MM.1S (cell line): ENCODE results near the gene CREBL2.

ENCODE experiments used
- DNase-seq: peaks from one replicate; pipeline ENCODE4 v3.0.0-alpha.2; 2015
- H2AFZ ChIP-seq: fragments of 300-600 bp; sonication (generic); 2 replicates; pipeline ENCODE4 v1.6.0; 2016; ENCODE audit warnings: antibody characterized with exemption, low read length
- H3F3A ChIP-seq: fragments of 300-600 bp; sonication (generic); 2 replicates; pipeline ENCODE4 v1.6.1; 2016; ENCODE audit warnings: mild to moderate bottlenecking, antibody characterized with exemption, low read length, moderate library complexity, mixed read lengths; ENCODE audit not compliant: insufficient read depth
- H3K27ac ChIP-seq: fragments of 300-600 bp; sonication (generic); 2 replicates; pipeline ENCODE4 v1.5.1; 2016; ENCODE audit warnings: mild to moderate bottlenecking, low read length
- H3K27me3 ChIP-seq: fragments of 300-600 bp; sonication (generic); replicated peaks from 2 replicates; pipeline ENCODE4 v1.6.0; 2016; ENCODE audit warnings: low read length; ENCODE audit not compliant: insufficient read depth
- H3K36me3 ChIP-seq: fragments of 300-600 bp; sonication (generic); replicated peaks from 2 replicates; pipeline ENCODE4 v1.6.1; 2016; ENCODE audit warnings: mild to moderate bottlenecking, low read length, mixed read lengths; ENCODE audit not compliant: insufficient read depth
- H3K4me1 ChIP-seq: fragments of 300-600 bp; sonication (generic); 2 replicates; pipeline ENCODE4 v1.6.1; 2016; ENCODE audit warnings: low read length, mixed read lengths
- H3K4me2 ChIP-seq: fragments of 300-600 bp; sonication (generic); 2 replicates; pipeline ENCODE4 v1.6.0; 2016; ENCODE audit warnings: low read depth, low read length
- H3K4me3 ChIP-seq: fragments of 300-600 bp; sonication (generic); 2 replicates; pipeline ENCODE4 v1.5.1; 2016; ENCODE audit warnings: low read length, mixed read lengths
- H3K79me2 ChIP-seq: fragments of 300-600 bp; sonication (generic); 2 replicates; pipeline ENCODE4 v1.6.1; 2016; ENCODE audit warnings: mixed run types, low read length, mixed read lengths
- H3K9ac ChIP-seq: fragments of 300-600 bp; sonication (generic); 2 replicates; pipeline ENCODE4 v1.6.1; 2016; ENCODE audit warnings: low read length, mixed read lengths
- H3K9me2 ChIP-seq: fragments of 300-600 bp; sonication (generic); replicated peaks from 2 replicates; pipeline ENCODE4 v1.6.1; 2016; ENCODE audit warnings: mild to moderate bottlenecking, low read length, mixed read lengths; ENCODE audit not compliant: insufficient read depth
- H3K9me3 ChIP-seq: fragments of 300-600 bp; sonication (generic); replicated peaks from 2 replicates; pipeline ENCODE4 v1.6.1; 2016; ENCODE audit warnings: mild to moderate bottlenecking, low read length, mixed read lengths; ENCODE audit not compliant: insufficient read depth
- H4K20me1 ChIP-seq: fragments of 300-600 bp; sonication (generic); 2 replicates; pipeline ENCODE4 v1.6.1; 2016; ENCODE audit warnings: mild to moderate bottlenecking, low read length, moderate library complexity, mixed read lengths; ENCODE audit not compliant: insufficient read depth
- EZH2 ChIP-seq: fragments of 300-600 bp; sonication (generic); optimal IDR thresholded peaks from 2 replicates; pipeline ENCODE3; 2017; ENCODE audit warnings: low read depth, mild to moderate bottlenecking, antibody characterized with exemption, low read length, mixed read lengths
- EZH2phosphoT487 ChIP-seq: fragments of 300-600 bp; sonication (generic); IDR thresholded peaks from 2 replicates; pipeline ENCODE4 v1.6.1; 2018; ENCODE audit warnings: antibody characterized with exemption, low read length
- TF ChIP-seq, protein P1 (sequence below): fragments of 300-600 bp; sonication (generic); IDR thresholded peaks from 2 replicates; pipeline ENCODE4 v1.5.1; 2016; ENCODE audit warnings: antibody characterized with exemption, low read length, mixed read lengths

Gene CREBL2, protein sequence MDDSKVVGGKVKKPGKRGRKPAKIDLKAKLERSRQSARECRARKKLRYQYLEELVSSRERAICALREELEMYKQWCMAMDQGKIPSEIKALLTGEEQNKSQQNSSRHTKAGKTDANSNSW

DNA sequence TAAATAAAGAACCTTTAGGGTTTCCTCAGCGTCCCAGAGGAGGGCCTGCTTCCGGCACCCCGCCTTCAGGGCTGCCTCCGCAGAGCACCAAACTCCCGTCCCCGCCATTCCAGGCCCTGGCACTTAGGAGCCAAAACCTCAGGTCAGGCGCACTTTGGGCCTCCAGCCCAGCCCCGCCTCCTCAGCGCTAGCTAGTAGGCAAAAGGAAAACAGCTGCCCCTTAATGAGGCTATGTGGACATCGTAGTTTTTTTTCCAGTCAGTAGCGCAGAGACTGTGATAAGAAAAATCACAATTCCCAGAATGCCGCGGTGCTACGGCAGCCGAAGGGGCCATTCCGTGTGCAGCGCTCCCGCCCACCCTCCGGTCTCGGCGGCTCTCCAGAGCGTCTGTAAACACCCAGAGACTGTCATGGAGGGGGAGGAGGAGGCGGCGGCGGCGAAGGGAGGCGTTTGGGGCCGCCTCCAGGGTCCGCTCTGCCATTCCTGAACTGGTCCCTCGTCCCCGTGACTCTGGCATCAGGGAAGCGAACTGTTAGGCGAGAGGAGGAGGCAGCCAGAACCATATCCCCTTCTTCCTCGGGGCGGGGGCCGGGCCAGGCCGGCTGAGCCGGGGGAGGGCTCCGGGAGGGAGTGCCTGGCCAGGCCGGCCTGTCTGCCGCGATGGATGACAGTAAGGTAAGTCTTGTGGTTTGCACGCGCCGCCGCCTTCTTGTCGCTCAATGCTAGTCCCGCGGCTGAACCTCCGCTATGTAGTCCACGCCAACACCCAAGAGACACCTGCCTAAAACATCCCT is at the start of gene CREBL2:
Gene CREBL2, plus strand, starts transcription at position 365 of the 795 bp plus-strand sequence. Its CDS starts 297 bp downstream, at position 662.
- H3F3A ChIP-seq = peaks cover 13% of the 10 kb centered on the region
- TF ChIP-seq EZH2 = no peak
- TF ChIP-seq, protein P1, sequence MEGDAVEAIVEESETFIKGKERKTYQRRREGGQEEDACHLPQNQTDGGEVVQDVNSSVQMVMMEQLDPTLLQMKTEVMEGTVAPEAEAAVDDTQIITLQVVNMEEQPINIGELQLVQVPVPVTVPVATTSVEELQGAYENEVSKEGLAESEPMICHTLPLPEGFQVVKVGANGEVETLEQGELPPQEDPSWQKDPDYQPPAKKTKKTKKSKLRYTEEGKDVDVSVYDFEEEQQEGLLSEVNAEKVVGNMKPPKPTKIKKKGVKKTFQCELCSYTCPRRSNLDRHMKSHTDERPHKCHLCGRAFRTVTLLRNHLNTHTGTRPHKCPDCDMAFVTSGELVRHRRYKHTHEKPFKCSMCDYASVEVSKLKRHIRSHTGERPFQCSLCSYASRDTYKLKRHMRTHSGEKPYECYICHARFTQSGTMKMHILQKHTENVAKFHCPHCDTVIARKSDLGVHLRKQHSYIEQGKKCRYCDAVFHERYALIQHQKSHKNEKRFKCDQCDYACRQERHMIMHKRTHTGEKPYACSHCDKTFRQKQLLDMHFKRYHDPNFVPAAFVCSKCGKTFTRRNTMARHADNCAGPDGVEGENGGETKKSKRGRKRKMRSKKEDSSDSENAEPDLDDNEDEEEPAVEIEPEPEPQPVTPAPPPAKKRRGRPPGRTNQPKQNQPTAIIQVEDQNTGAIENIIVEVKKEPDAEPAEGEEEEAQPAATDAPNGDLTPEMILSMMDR = no peak
- no peak for TF ChIP-seq EZH2phosphoT487
- no peaks in the 10 kb centered on the region for H3K9me2 ChIP-seq
- no peaks in the 10 kb centered on the region for H4K20me1 ChIP-seq
- no peaks in the 10 kb centered on the region for H3K27me3 ChIP-seq
- peak within 1 kb of the TSS; percentile 90 for H3K27ac ChIP-seq
- H2AFZ ChIP-seq = peak within 1 kb of the TSS; percentile 84
- H3K79me2 ChIP-seq = peaks cover 26% of the 10 kb centered on the region
- H3K4me1 ChIP-seq = 0 out of 2 replicates have a peak, but pooled peaks cover 7% of the 10 kb centered on the region
- peak; percentile 92 for DNase-seq
- no peaks in the 10 kb centered on the region for H3K9me3 ChIP-seq
- H3K9ac ChIP-seq = peak within 1 kb of the TSS; percentile 88
- H3K4me3 ChIP-seq = peak within 1 kb of the TSS; percentile 89
- peak within 1 kb of the TSS; percentile 98 for H3K4me2 ChIP-seq
- no peaks in the 10 kb centered on the region for H3K36me3 ChIP-seq

DNA sequence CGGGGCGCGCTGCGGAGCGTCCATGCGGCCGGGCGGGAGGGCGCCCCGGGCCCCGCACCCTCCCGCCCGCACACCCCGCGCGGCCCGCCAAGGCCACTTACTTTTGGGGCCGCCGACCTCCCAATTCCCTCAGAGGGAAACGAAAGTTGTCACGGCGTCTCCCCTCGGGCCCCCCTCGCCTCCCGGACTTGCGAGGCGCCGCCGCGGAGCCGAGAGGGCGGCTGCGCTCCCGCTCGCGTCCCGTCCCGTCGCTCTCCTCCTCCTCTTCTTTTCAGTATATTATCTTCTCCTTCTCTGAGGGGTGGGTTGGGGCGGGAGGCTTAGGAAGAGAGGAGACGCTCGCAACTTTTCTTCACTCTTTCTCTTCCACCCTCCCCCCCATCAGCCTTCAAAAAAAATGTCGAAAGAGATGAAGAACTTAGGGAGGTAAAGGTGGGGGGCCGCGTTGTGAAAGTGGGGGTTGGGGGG is 49.6 kb upstream of the CREBL2 start:
- peak; percentile 30 for DNase-seq
- H2AFZ ChIP-seq = no peak overlapping the region

DNA sequence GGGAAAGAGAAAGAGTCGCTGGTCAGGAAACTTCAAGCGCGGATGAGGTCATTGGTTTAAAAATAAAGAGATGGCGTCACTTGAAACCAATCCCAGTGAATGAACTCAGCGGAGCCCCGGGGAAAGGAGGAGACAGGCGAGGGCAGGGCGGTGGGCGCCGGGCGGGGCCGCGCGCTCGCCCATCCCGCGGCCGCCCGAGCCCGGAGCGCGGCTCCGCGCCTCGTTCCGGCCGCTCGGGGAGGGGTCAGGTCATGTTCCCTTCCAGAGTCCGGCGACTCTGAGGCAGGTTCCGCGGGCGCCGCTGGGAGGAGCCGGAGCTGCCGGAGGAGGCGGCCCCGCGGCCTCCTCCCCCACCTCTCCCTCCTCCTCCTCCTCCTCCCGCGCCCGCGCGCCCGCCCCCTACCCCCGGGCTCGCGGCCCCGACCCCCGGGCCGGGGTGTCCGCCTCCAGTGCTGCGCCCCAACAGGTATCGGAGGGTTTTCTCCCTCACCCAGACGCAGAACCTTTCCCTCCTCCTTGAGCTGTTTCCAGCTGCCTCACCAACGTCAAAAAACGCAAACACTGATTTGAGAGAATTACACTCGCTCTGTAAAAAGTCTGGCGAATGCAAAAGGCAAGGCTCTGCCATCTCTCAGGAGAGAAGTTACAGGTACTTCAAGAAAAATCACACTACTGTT is 49.0 kb upstream of the CREBL2 start, which contains the start of gene DUSP16:
Gene DUSP16, minus strand, starts transcription at position 279 of the 677 bp plus-strand sequence. CDS start 41,765 bp downstream, outside the sequence.
- H3K27me3 ChIP-seq = no peaks in the 10 kb centered on the region
- H3K4me2 ChIP-seq = peak within 1 kb of the TSS; percentile 69
- H3K9me2 ChIP-seq = no peaks in the 10 kb centered on the region
- peaks cover 18% of the 10 kb centered on the region for H3F3A ChIP-seq
- peak; percentile 89 for DNase-seq
- H3K27ac ChIP-seq = peak within 1 kb of the TSS; percentile 85
- H4K20me1 ChIP-seq = no peaks in the 10 kb centered on the region
- H2AFZ ChIP-seq = peak within 1 kb of the TSS; percentile 98
- no peaks in the 10 kb centered on the region for H3K9me3 ChIP-seq
- H3K4me3 ChIP-seq = peak within 1 kb of the TSS; percentile 98
- TF ChIP-seq, protein P1 = no peak
- TF ChIP-seq EZH2 = no peak
- TF ChIP-seq EZH2phosphoT487 = no peak
- peak within 1 kb of the TSS; percentile 93 for H3K9ac ChIP-seq
- peaks cover 11% of the 10 kb centered on the region for H3K4me1 ChIP-seq
- peaks cover 38% of the 10 kb centered on the region for H3K79me2 ChIP-seq
- H3K36me3 ChIP-seq = no peaks in the 10 kb centered on the region

More for the DNA sequence above, 49.6 kb upstream of the CREBL2 start:
- Histone ChIP-seq H4K20me1 (no peaks in the 10 kb centered on the region), H3F3A (peaks cover 18% of the 10 kb centered on the region), H3K4me3 (peak overlapping the region; percentile 98), H3K4me1 (peaks cover 11% of the 10 kb centered on the region), H3K9me2 (no peaks in the 10 kb centered on the region), H3K9me3 (no peaks in the 10 kb centered on the region), H3K27ac (peak overlapping the region; percentile 85), H3K27me3 (no peaks in the 10 kb centered on the region), H3K4me2 (no peak overlapping the region), H3K36me3 (no peaks in the 10 kb centered on the region), H3K79me2 (peaks cover 43% of the 10 kb centered on the region), H3K9ac (peak overlapping the region; percentile 93)
- TF ChIP-seq, protein P1 = no peak
